RWPE2 (cell line): Measurements from ENCODE around the gene EPN1.

Source experiments
- ATAC-seq: fragments of 200-7000 bp; cut with Tn5 transposase; 3 replicates; pipeline ENCODE4 v1.9.1; 2021; ENCODE audit warnings: low read depth
- DNase-seq: peaks from one replicate; pipeline ENCODE4 v3.0.0-alpha.2; 2020; ENCODE audit warnings: low spot score
- H3K27ac ChIP-seq: fragments of 450-650 bp; 2 replicates; pipeline ENCODE4 v1.5.1; 2017; ENCODE audit warnings: mild to moderate bottlenecking; ENCODE audit not compliant: poor library complexity, severe bottlenecking
- H3K27me3 ChIP-seq: fragments of 250-450 bp; sonication (Bioruptor Pico); 2 replicates; pipeline ENCODE4 v1.5.1; 2021; ENCODE audit warnings: mild to moderate bottlenecking, moderate library complexity; ENCODE audit not compliant: insufficient read depth, poor library complexity, severe bottlenecking
- H3K36me3 ChIP-seq: fragments of 250-450 bp; sonication (Bioruptor Pico); 2 replicates; pipeline ENCODE4 v1.5.1; 2020; ENCODE audit warnings: low read depth, mild to moderate bottlenecking, moderate library complexity
- H3K4me1 ChIP-seq: fragments of 250-450 bp; sonication (Bioruptor Pico); 2 replicates; pipeline ENCODE4 v1.5.1; 2021; ENCODE audit warnings: mild to moderate bottlenecking, moderate library complexity; ENCODE audit not compliant: insufficient read depth, poor library complexity, severe bottlenecking
- H3K4me3 ChIP-seq: fragments of 250-450 bp; sonication (Bioruptor Pico); 2 replicates; pipeline ENCODE4 v1.5.1; 2021; ENCODE audit warnings: mild to moderate bottlenecking, moderate library complexity; ENCODE audit not compliant: severe bottlenecking
- H3K9me3 ChIP-seq: fragments of 250-450 bp; sonication (Bioruptor Pico); 2 replicates; pipeline ENCODE4 v1.5.1; 2021; ENCODE audit warnings: mild to moderate bottlenecking, moderate library complexity; ENCODE audit not compliant: severe bottlenecking
- TF ChIP-seq, protein P1 (sequence below): fragments of 450-650 bp; IDR thresholded peaks from one replicate; pipeline ENCODE4 v1.5.1; 2017; ENCODE audit warnings: mild to moderate bottlenecking, moderate library complexity; ENCODE audit not compliant: poor library complexity, severe bottlenecking

Gene EPN1

DNA sequence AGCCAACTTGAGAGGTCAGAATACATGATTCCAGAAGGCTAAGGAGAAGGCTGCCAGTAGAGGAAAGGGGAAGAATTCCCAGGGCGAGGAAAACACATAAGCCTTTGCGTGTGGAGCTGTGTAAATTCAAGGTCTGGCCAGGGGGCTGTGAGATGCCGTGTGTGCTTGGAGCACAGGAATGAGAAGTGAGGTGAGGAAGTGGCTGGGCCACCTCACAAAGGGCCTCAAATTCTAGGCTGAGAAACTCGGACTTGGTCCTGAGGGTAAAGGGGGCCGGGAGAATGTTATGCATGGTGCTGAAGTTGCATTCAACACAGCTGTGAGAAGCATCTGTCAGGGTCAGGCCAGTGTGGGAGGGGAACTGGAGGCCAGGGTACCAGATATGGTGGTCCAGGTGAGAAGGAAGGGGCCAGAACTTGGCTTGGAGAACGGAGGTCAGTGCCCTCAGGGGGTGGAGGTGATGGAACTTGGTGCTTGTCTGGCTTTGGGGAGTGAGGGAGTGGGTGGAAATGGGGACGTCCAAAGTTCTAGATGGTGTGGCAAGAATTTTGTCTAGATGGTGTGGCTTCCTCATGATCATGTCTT is 39.1 kb upstream of the EPN1 start:
- Histone ChIP-seq H3K27ac (no peak overlapping the region), H3K27me3 (no peaks in the 10 kb centered on the region), H3K36me3 (0 out of 2 replicates have a peak, but pooled peaks cover 3% of the 10 kb centered on the region), H3K4me1 (peaks cover 5% of the 10 kb centered on the region), H3K4me3 (peak overlapping the region; percentile 92), H3K9me3 (no peaks in the 10 kb centered on the region)
- ATAC-seq (no peak), DNase-seq (no peak)
- TF ChIP-seq, protein P1, sequence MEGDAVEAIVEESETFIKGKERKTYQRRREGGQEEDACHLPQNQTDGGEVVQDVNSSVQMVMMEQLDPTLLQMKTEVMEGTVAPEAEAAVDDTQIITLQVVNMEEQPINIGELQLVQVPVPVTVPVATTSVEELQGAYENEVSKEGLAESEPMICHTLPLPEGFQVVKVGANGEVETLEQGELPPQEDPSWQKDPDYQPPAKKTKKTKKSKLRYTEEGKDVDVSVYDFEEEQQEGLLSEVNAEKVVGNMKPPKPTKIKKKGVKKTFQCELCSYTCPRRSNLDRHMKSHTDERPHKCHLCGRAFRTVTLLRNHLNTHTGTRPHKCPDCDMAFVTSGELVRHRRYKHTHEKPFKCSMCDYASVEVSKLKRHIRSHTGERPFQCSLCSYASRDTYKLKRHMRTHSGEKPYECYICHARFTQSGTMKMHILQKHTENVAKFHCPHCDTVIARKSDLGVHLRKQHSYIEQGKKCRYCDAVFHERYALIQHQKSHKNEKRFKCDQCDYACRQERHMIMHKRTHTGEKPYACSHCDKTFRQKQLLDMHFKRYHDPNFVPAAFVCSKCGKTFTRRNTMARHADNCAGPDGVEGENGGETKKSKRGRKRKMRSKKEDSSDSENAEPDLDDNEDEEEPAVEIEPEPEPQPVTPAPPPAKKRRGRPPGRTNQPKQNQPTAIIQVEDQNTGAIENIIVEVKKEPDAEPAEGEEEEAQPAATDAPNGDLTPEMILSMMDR: no peak

DNA sequence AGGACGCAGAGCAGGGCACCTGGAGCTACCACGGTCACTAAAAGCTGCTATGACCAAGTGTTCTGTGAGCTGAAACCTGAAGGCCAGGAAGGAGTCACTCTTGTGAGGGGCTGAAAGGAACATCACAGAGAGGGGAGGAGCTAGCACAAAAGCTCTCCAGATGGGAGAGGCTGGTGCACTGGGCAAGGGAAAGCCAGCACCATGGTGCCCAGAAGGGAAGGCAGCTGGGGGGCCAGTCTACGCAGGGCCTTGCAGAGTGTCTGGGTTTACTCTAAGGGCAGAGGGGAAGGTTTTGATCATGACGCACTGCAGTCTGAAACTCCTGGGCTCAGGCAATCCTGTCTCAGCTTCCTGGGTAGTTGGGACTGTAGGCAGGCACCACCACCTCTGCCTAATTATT is 38.3 kb upstream of the EPN1 start:
- no peak overlapping the region for H3K4me3 ChIP-seq
- H3K27ac ChIP-seq: no peak overlapping the region
- H3K27me3 ChIP-seq: no peaks in the 10 kb centered on the region
- DNase-seq (no peak), ATAC-seq (no peak)
- no peaks in the 10 kb centered on the region for H3K9me3 ChIP-seq
- H3K36me3 ChIP-seq: 0 out of 2 replicates have a peak, but pooled peaks cover 3% of the 10 kb centered on the region
- TF ChIP-seq, protein P1: no peak
- peaks cover 5% of the 10 kb centered on the region for H3K4me1 ChIP-seq

DNA sequence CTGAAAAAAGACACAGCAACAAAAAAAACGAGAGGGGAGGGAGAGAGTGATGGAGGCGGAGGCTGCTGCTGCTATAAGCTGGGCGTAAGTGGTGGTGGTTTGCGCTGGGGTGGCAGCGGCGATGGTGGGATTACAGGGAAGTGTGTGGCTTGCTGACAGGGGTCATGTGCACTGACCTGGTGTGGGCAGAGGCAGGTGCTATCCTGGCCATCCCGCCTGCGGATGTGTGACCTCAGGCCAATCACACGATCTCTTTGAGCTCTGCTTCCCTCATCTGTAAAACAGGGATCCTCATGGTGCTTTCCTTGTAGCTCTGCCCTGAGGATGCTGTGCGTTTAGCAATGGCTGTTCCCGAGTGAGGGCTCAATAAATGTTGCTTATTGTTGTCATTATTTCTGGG is 37.5 kb upstream of the EPN1 start:
- H3K27ac ChIP-seq: no peak overlapping the region
- TF ChIP-seq, protein P1: no peak
- DNase-seq (no peak), ATAC-seq (no peak)
- peaks cover 5% of the 10 kb centered on the region for H3K4me1 ChIP-seq
- no peak overlapping the region for H3K4me3 ChIP-seq
- 0 out of 2 replicates have a peak, but pooled peaks cover 3% of the 10 kb centered on the region for H3K36me3 ChIP-seq
- no peaks in the 10 kb centered on the region for H3K9me3 ChIP-seq
- no peaks in the 10 kb centered on the region for H3K27me3 ChIP-seq

DNA sequence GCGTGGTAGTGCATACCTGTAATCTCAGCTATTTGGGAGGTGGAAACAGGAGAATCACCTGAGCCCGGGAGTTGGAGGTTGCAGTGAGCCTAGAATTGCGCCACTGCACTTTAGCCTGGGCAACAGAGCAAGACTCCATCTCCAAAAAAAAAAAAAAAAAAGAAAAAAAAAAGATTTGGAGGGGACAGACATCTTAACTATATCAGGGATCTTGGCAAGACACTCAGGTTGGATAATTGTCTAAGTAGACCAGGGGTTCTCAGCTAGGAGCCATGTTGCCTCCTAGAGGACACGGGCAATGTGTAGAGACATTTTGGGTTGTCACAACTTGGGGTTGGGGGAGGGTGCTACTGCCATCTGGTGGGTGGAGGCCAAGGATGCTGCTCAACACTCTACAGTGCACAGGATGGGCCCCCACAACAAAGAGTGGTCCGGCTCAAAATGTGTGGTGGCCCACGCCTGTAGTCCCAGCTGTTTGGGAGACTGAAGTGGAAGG is 36.1 kb upstream of the EPN1 start:
- H3K27ac ChIP-seq: no peak overlapping the region
- H3K36me3 ChIP-seq: 0 out of 2 replicates have a peak, but pooled peaks cover 3% of the 10 kb centered on the region
- no peaks in the 10 kb centered on the region for H3K27me3 ChIP-seq
- H3K4me1 ChIP-seq: peaks cover 5% of the 10 kb centered on the region
- no peak for DNase-seq
- no peaks in the 10 kb centered on the region for H3K9me3 ChIP-seq
- no peak overlapping the region for H3K4me3 ChIP-seq
- TF ChIP-seq, protein P1: peak; percentile 52
- no peak for ATAC-seq

DNA sequence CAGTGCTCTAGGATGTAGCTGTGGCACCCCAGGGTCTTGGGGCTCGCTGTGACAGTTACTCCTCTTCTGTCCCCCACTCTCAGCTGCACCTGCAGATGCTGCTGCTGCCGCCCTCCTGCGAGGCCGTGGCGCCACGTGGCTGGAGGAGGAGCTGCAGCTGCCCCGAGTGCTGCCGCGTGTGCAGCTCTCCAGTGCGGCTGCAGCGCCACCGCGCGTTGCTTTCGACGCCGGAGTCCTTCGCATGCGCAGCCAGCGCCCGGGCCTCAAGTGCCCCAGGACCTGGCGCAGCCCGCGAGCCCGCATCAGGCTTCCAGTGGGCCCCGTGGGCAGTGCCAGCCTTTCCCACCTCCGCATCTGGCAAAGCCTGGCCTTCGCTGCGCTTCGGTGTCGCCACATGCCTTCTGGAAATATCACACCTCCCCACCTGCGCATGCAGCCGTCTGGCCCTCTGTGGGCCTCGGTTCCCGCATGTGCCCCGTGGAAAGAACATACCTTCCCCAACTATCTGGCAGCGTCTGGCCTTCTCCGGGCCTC is 34.9 kb upstream of the EPN1 start:
- peaks cover 9% of the 10 kb centered on the region for H3K36me3 ChIP-seq
- no peaks in the 10 kb centered on the region for H3K9me3 ChIP-seq
- H3K27me3 ChIP-seq: no peaks in the 10 kb centered on the region
- no peak for ATAC-seq
- peak overlapping the region; percentile 89 for H3K27ac ChIP-seq
- peak overlapping the region; percentile 47 for H3K4me3 ChIP-seq
- DNase-seq: no peak
- peaks cover 5% of the 10 kb centered on the region for H3K4me1 ChIP-seq
- TF ChIP-seq, protein P1: peak; percentile 49
